DND-41 (cell line): ENCODE measurements around the gene SUSD4.

ENCODE experiments used
- ATAC-seq: fragments of 200-7000 bp; cut with Tn5 transposase; 3 replicates; pipeline ENCODE4 v1.9.1; 2021; ENCODE audit warnings: low read depth; ENCODE audit not compliant: insufficient read depth
- DNase-seq: peaks from one replicate; pipeline ENCODE4 v3.0.0-alpha.2; 2020
- H2AFZ ChIP-seq: 2 replicates; pipeline ENCODE4 v1.6.0; 2012; ENCODE audit warnings: low read depth, low read length
- H3K27ac ChIP-seq: 2 replicates; pipeline ENCODE4 v1.5.1; 2012; ENCODE audit warnings: low read length, inconsistent platforms
- H3K27me3 ChIP-seq: fragments of 200-600 bp; sonication (generic); 2 replicates; pipeline ENCODE4 v1.6.0; 2012; ENCODE audit warnings: low read length, mild to moderate bottlenecking, inconsistent platforms; ENCODE audit not compliant: insufficient read depth, poor library complexity
- H3K36me3 ChIP-seq: 2 replicates; pipeline ENCODE4 v1.5.1; 2012; ENCODE audit warnings: low read length, inconsistent platforms; ENCODE audit not compliant: insufficient read depth
- H3K4me1 ChIP-seq: 2 replicates; pipeline ENCODE4 v1.5.1; 2012; ENCODE audit warnings: mild to moderate bottlenecking, low read length; ENCODE audit not compliant: insufficient read depth
- H3K4me2 ChIP-seq: 2 replicates; pipeline ENCODE4 v1.6.0; 2012; ENCODE audit warnings: mild to moderate bottlenecking, moderate library complexity, low read length, inconsistent platforms; ENCODE audit not compliant: insufficient read depth
- H3K4me3 ChIP-seq, 2 experiments: fragments of 200-600 bp in 1 of 2; shearing (Covaris generic) in 1 of 2; 2 replicates each; pipeline ENCODE4 v1.5.1; 2012 to 2016; ENCODE audit warnings: inconsistent platforms in 2 of 2, low read length in 2 of 2, mild to moderate bottlenecking in 2 of 2, low read depth in 1 of 2, moderate library complexity in 1 of 2
- H3K79me2 ChIP-seq: 2 replicates; pipeline ENCODE4 v1.6.0; 2012; ENCODE audit warnings: low read length, inconsistent platforms; ENCODE audit not compliant: insufficient read depth
- H3K9ac ChIP-seq: 2 replicates; pipeline ENCODE4 v1.6.0; 2012; ENCODE audit warnings: low read depth, mild to moderate bottlenecking, inconsistent platforms, low read length, moderate library complexity
- H3K9me3 ChIP-seq: 2 replicates; pipeline ENCODE4 v1.5.1; 2012; ENCODE audit warnings: low read length, moderate library complexity, mild to moderate bottlenecking, inconsistent platforms; ENCODE audit not compliant: insufficient read depth, severe bottlenecking
- H4K20me1 ChIP-seq: 2 replicates; pipeline ENCODE4 v1.6.0; 2012; ENCODE audit warnings: low read length; ENCODE audit not compliant: insufficient read depth
- EZH2 ChIP-seq: IDR thresholded peaks from 3 replicates; pipeline ENCODE4 v1.6.1; 2012; ENCODE audit warnings: borderline replicate concordance, low read depth, mild to moderate bottlenecking, moderate library complexity, low read length, inconsistent platforms; ENCODE audit not compliant: severe bottlenecking
- TF ChIP-seq, protein P1 (sequence below): IDR thresholded peaks from 2 replicates; pipeline ENCODE4 v1.5.1; 2012; ENCODE audit warnings: borderline replicate concordance, low read length, moderate library complexity, mild to moderate bottlenecking; ENCODE audit not compliant: poor library complexity, severe bottlenecking; ENCODE audit errors: extremely low read depth

Gene SUSD4

DNA sequence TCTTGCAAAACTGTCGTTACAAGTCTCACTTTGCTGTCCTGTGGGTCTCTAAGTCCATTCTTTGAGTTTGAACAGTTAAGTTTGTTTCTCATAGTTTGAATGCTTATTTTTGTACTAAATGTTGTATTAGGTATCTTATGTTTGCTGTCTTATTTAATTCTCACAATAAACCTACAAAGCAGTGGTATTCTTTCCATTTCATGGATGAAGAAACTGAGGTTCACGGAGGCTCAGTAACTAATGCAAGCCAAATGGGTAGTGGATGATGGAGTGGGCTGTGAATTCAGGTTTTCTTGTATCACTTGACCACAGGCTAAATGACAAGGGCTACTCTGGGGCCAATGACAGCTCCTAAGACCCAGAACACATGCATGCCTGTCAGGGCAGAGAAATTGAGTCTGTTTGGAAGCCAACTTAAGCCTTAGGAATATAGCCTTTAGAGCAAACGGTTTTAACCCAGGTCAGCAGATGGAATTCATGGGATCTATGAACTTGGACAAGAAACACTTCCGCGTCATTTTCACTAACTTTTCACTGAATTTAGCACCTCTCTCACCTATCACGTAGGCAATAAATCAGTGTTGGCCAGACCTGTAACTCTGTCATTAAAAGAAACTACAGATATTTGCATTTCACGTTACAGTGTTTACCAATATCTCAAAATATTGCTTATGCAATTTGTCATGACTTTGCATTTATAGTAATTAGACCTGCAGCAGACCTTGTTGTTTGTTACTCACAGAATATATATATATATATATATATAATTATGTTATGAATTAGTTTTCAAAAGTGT, 153.8 kb downstream of the SUSD4 start:
- DNase-seq (no peak), ATAC-seq (no peak)
- H3K36me3 ChIP-seq = no peaks in the 10 kb centered on the region
- TF ChIP-seq, protein P1, sequence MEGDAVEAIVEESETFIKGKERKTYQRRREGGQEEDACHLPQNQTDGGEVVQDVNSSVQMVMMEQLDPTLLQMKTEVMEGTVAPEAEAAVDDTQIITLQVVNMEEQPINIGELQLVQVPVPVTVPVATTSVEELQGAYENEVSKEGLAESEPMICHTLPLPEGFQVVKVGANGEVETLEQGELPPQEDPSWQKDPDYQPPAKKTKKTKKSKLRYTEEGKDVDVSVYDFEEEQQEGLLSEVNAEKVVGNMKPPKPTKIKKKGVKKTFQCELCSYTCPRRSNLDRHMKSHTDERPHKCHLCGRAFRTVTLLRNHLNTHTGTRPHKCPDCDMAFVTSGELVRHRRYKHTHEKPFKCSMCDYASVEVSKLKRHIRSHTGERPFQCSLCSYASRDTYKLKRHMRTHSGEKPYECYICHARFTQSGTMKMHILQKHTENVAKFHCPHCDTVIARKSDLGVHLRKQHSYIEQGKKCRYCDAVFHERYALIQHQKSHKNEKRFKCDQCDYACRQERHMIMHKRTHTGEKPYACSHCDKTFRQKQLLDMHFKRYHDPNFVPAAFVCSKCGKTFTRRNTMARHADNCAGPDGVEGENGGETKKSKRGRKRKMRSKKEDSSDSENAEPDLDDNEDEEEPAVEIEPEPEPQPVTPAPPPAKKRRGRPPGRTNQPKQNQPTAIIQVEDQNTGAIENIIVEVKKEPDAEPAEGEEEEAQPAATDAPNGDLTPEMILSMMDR = no peak
- TF ChIP-seq EZH2 = no peak
- H3K4me2 ChIP-seq = no peak overlapping the region
- no peaks in the 10 kb centered on the region for H4K20me1 ChIP-seq
- no peak overlapping the region for H3K4me3 ChIP-seq
- H3K4me1 ChIP-seq = no peaks in the 10 kb centered on the region
- H3K9ac ChIP-seq = no peak overlapping the region
- H3K27ac ChIP-seq = no peak overlapping the region
- no peak overlapping the region for H2AFZ ChIP-seq
- H3K27me3 ChIP-seq = no peaks in the 10 kb centered on the region
- no peaks in the 10 kb centered on the region for H3K79me2 ChIP-seq
- H3K9me3 ChIP-seq = no peaks in the 10 kb centered on the region

DNA sequence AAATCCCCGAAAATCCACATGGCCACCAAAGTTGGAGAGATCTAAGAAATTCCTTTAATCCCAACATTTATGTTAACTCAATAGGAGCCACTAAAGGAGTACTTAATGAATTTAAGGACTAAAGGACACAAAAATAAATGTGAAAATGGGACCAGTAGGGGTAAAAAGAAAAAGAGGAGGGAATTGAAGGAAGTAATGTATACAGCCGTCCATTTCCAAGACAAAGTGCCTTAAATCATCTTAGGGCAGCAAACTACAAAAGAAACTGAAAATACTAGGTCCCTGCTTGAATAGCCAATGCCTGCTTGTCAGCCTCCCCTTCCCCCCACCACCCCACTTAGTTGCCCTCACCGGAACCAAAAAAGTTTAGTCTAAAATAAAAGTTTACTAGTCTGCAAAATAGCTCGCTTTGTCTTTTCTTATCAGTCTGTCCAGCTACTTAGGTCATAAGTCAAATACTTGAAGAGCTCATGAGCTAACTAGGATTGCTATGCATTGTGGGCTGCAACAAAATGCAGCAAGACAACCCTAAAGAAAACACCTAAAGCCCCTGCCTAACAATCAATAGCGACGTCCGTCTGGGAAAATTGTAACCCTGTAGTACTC, 154.6 kb downstream of the SUSD4 start:
- ATAC-seq = no peak
- H2AFZ ChIP-seq = no peak overlapping the region
- H3K4me1 ChIP-seq = no peaks in the 10 kb centered on the region
- H3K9me3 ChIP-seq = no peaks in the 10 kb centered on the region
- no peaks in the 10 kb centered on the region for H4K20me1 ChIP-seq
- no peak overlapping the region for H3K4me2 ChIP-seq
- TF ChIP-seq EZH2 = no peak
- TF ChIP-seq, protein P1 = no peak
- H3K27me3 ChIP-seq = no peaks in the 10 kb centered on the region
- H3K27ac ChIP-seq = no peak overlapping the region
- H3K4me3 ChIP-seq = no peak overlapping the region
- no peak for DNase-seq
- no peaks in the 10 kb centered on the region for H3K79me2 ChIP-seq
- no peak overlapping the region for H3K9ac ChIP-seq
- H3K36me3 ChIP-seq = no peaks in the 10 kb centered on the region

DNA sequence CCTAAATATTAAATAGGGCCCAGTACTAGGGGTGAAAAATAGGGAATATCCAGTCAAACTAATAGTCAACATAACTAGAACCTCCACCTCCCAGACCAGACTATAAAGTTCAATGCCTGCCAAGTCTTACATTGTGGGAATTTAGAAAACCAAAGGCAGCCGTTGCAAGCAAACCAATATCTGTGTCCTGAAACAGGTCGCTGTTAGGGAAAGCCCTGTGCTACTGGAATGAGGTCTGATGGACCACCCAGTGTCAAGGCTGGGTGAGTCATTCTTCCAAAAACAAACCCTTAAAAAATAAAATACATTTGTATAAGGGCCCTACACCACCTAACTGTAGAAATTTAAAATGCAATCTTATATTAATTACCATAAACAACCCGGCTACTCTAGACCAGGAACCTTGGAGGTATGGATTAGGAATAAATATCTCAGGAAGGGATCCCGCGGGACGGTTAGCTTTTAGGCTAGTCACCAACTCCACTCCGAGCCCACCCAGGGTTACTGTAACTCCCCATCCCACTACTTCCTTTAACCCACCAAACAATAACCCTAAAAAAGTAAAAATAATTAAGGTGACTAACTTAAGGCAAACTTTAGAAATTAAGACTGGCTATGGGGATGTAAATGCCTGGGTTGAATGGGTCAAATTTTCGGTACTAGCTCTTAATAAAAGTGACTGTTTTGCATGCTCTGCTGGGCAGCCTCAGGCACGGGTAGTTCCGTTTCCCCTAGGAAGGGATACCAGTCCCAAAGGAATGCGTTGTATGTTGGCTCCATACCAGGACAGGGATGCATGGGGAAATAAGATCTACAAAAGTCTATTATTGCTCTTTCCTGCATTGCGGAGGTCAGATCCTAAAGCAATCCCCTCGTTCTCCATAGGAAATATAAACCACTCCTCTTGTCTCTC, 155.6 kb downstream of the SUSD4 start:
- Histone ChIP-seq H3K27ac (no peak overlapping the region), H3K4me2 (no peak overlapping the region)

More for the DNA sequence above, 155.6 kb downstream of the SUSD4 start:
- DNase-seq (no peak), ATAC-seq (no peak)
- H3K79me2 ChIP-seq = no peaks in the 10 kb centered on the region
- no peaks in the 10 kb centered on the region for H3K36me3 ChIP-seq
- H3K9ac ChIP-seq = no peak overlapping the region
- TF ChIP-seq EZH2 = no peak
- TF ChIP-seq, protein P1 = no peak
- H3K27me3 ChIP-seq = no peaks in the 10 kb centered on the region
- no peaks in the 10 kb centered on the region for H4K20me1 ChIP-seq
- H3K4me3 ChIP-seq = no peak overlapping the region
- no peaks in the 10 kb centered on the region for H3K9me3 ChIP-seq
- no peak overlapping the region for H2AFZ ChIP-seq
- no peaks in the 10 kb centered on the region for H3K4me1 ChIP-seq
